Right atrium auricular region (tissue), 2 donors: Measurements from ENCODE around the gene DDT. TPM values are rescaled to one million over a fixed set of nuclear protein-coding genes. Genes with fewer than 3 reads are reported as not detected.
"Not testable (repeated sequence)": the region's sequence is repeated elsewhere in the genome, so short reads cannot be mapped to it uniquely, and the experiment has no call there.

Experiments used
- DNase-seq: peaks from one replicate; pipeline ENCODE4 v3.0.0-alpha.2; 2019; ENCODE audit warnings: low spot score
- H3K27ac ChIP-seq, 2 donors: fragments of 200-600 bp; sonication (generic); 1 replicate in 1 of 2; 2 replicates in 1 of 2; pipeline ENCODE4 v1.5.1; 2016 to 2019
- H3K27me3 ChIP-seq, 2 donors: fragments of 200-600 bp; sonication (generic); one replicate each; pipeline versions ENCODE4 v1.5.1 to v1.6.0; 2017 to 2019
- H3K36me3 ChIP-seq: fragments of 200-600 bp; sonication (generic); one replicate; pipeline ENCODE4 v1.5.1; 2016
- H3K4me1 ChIP-seq, 2 donors: fragments of 200-600 bp; sonication (generic); one replicate each; pipeline versions ENCODE4 v1.5.1 to v1.6.0; 2017 to 2019
- H3K4me3 ChIP-seq, 2 donors: fragments of 200-600 bp; sonication (generic); 1 replicate in 1 of 2; 2 replicates in 1 of 2; pipeline ENCODE4 v1.5.1; 2017 to 2019; ENCODE audit warnings: mild to moderate bottlenecking in 1 of 2, moderate library complexity in 1 of 2
- H3K9me3 ChIP-seq, 2 donors: fragments of 200-600 bp; sonication (generic); one replicate each; pipeline ENCODE4 v1.5.1; 2019
- CTCF ChIP-seq, 2 donors: fragments of 200-600 bp; sonication (generic); IDR thresholded peaks; one replicate each; pipeline ENCODE4 v1.5.1; 2019; ENCODE audit warnings: antibody characterized with exemption in 2 of 2
- total RNA-seq, 2 donors: library from RNA; depleted of rRNA; stranded (reverse); fragments of >200 nt; gene quantifications; one replicate each; pipeline ENCODE4 v1.1.0, GENCODE V29; 2016

The DDT gene
- total RNA-seq, 2 donors from 2014 or later = 147 to 153 TPM

DNA sequence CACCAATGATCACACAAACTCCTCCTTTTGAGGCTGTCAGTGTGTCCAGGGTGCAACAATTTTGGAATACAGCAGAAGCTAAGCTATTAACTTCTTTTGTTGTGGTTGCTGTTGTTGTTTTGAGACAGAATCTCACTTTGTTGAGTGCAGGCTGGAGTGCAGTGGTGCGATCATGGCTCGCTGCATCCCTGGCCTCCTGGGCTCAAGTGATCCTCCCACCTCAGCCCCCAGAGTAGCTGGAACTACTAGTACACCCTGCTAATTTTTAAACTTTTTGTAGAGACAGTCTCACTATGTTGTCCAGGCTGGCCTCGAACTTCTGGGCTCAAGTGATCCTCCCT is 35.3 kb downstream of the DDT start:
- Histone ChIP-seq H3K27ac (peak overlapping the region in 1 of 2 donors; percentile 16), H3K27me3 (no peaks in the 10 kb centered on the region), H3K4me3 (no peak overlapping the region), H3K4me1 (peaks cover 0 to 7% of the 10 kb centered on the region in 2 donors), H3K9me3 (no peaks in the 10 kb centered on the region), H3K36me3 (no peaks in the 10 kb centered on the region)
- no peak for TF ChIP-seq CTCF (IDR thresholded peaks at IDR 0.05)
- no peak for DNase-seq

GRCh38 chr22:23938328-23939016 is 35.8 kb downstream of the DDT start:
- Histone ChIP-seq H3K4me1 (peaks cover 0 to 7% of the 10 kb centered on the region in 2 donors), H3K9me3 (no peaks in the 10 kb centered on the region), H3K27me3 (no peaks in the 10 kb centered on the region), H3K27ac (peak overlapping the region in 1 of 2 donors; percentile 16), H3K36me3 (no peaks in the 10 kb centered on the region), H3K4me3 (no peak overlapping the region)
- no peak for DNase-seq
- TF ChIP-seq CTCF (IDR thresholded peaks at IDR 0.05) = no peak

- H3K27me3 ChIP-seq = no peaks in the 10 kb centered on the region
- TF ChIP-seq CTCF (IDR thresholded peaks at IDR 0.05) = no peak
- no peak overlapping the region for H3K27ac ChIP-seq
- no peak overlapping the region for H3K4me3 ChIP-seq
- peaks cover 50% of the 10 kb centered on the region for H3K36me3 ChIP-seq
- no peaks in the 10 kb centered on the region for H3K4me1 ChIP-seq
- DNase-seq = no peak
- H3K9me3 ChIP-seq = no peaks in the 10 kb centered on the region
Measured at GRCh38 chr22:23926561-23926960, 47.7 kb downstream of the DDT start.

DNA sequence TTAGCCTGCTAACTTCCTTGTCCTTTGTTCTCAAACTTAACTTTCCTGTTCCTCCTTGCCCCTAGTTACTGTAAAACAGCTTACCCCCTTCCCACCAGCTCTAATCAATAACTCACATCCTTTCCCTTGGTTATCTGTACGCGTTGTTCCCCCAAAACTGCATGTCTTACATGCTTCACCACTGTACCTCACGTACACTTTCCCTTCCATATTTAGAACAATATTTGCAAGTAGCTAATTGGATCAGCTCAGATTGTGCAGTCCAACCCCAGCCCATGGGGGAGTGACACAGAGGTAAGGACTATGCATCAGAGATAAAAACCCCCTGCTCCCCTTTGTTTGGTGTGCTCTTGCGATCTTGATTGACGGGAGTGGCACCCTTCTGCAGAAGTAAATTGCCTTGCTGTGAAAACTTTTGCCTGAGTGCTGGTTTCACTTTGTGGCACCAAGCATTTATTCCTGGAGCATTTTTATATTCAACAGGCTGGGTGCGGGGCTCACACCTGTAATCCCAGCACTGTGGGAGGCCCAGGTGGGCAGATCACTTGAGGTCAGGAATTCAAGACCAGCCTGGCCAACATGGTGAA is 49.1 kb downstream of the DDT start:
- TF ChIP-seq CTCF (IDR thresholded peaks at IDR 0.05) = no peak
- DNase-seq = no peak
- Histone ChIP-seq H3K9me3 (no peaks in the 10 kb centered on the region), H3K36me3 (peaks cover 50% of the 10 kb centered on the region), H3K27me3 (no peaks in the 10 kb centered on the region), H3K4me3 (no peak overlapping the region), H3K4me1 (no peaks in the 10 kb centered on the region), H3K27ac (no peak overlapping the region)

DNA sequence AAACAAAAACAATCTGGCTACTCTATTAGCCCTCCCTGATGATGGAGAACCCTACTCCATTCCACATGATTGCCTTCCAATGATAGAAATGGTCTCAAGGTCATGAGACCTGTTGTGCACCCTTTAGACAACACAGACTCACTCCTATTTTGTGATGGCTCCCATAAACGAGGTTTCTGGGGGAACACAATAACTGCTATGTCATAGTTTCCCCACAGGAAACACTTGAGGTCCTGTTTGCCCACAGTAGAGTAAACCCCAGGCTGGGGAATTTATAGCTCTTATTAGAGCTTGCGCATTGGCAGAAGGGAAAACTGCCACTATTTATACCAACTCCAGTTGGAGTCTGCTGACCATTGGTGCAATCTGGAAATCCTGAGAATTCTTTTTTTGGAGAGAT is 51.3 kb downstream of the DDT start:
- peaks cover 39% of the 10 kb centered on the region for H3K36me3 ChIP-seq
- no peaks in the 10 kb centered on the region for H3K9me3 ChIP-seq
- H3K27ac ChIP-seq = no peak overlapping the region
- no peaks in the 10 kb centered on the region for H3K4me1 ChIP-seq
- no peak overlapping the region for H3K4me3 ChIP-seq
- no peak for TF ChIP-seq CTCF (IDR thresholded peaks at IDR 0.05)
- H3K27me3 ChIP-seq = no peaks in the 10 kb centered on the region
- DNase-seq = no peak

DNA sequence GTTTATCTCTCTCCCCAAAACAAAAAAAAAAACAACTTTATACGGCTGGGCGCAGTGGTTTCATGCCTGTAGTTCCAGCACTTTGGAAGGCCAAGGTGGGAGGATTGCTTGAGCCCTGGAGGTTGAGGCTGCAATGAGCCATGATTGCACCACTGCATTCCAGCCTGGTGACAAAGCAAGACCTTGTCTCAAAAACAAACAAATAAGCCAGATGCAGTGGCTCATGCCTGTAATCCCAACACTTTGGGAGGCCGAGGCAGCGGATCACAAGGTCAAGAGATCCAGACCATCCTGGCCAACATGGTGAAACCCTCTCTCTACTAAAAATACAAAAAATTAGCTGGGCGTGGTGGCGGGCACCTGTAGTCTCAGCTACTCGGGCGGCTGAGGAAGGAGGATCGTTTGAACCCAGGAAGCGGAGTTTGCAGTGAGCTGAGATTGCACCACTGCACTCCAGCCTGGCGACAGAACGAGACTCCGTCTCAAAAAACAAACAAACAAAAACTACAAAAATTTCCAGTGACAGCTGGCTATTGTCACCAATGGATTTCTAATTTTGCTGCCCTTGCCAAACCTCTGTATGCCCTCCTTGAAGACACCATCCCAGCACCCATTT is 52.5 kb downstream of the DDT start:
- peaks cover 39% of the 10 kb centered on the region for H3K36me3 ChIP-seq
- peak; percentile 59 for DNase-seq
- H3K4me1 ChIP-seq, H3K27ac ChIP-seq, H3K9me3 ChIP-seq, H3K27me3 ChIP-seq, H3K4me3 ChIP-seq: not testable (repeated sequence)

Other genes with a start within 250 kb of the DDT start
- gene ZNF70, start 223.3 kb downstream of the DDT start, total RNA-seq = 1 to 10 TPM; 3.2 to 5.0 TPM
- gene VPREB3, start 220.0 kb downstream of the DDT start, total RNA-seq = not detected
- not detected for gene C22orf15, start 211.5 kb downstream of the DDT start, total RNA-seq
- gene CHCHD10, start 206.5 kb downstream of the DDT start, total RNA-seq = 100 to 1,000 TPM; 213 to 319 TPM
- 10 to 100 TPM in 1 of 2 donors, 1 to 10 TPM in 1; 2.2 to 12.3 TPM for gene MMP11, start 201.6 kb downstream of the DDT start, total RNA-seq
- 10 to 100 TPM; 41.4 to 45.9 TPM for gene SMARCB1, start 187.5 kb downstream of the DDT start, total RNA-seq
- 10 to 100 TPM in 1 of 2 donors, 1 to 10 TPM in 1; 4.0 to 10.6 TPM for gene DERL3, start 135.4 kb downstream of the DDT start, total RNA-seq
- 10 to 100 TPM; 10.6 to 15.5 TPM for gene SLC2A11, start 116.6 kb downstream of the DDT start, total RNA-seq
- gene MIF, start 80.1 kb downstream of the DDT start, total RNA-seq = 100 to 1,000 TPM; 176 to 273 TPM
- 1 to 10 TPM; 3.7 to 9.1 TPM for gene GSTT2B, start 13.2 kb downstream of the DDT start, total RNA-seq
- gene DDTL, start 7.6 kb downstream of the DDT start, total RNA-seq = 1 to 10 TPM in 1 of 2 donors, not detected in 1; 1.0 TPM
- gene GSTT2, start 5.7 kb upstream of the DDT start, total RNA-seq = under 1 TPM in 1 of 2 donors, not detected in 1; 0.48 TPM
- gene GSTT4, start 31.0 kb upstream of the DDT start, total RNA-seq = not detected
- gene CABIN1, start 36.9 kb upstream of the DDT start, total RNA-seq = 10 to 100 TPM; 27.6 to 27.9 TPM
- gene SUSD2, start 207.0 kb upstream of the DDT start, total RNA-seq = 1 to 10 TPM; 4.9 to 9.5 TPM